Caco-2 (cell line): ENCODE measurements around the gene FPR1. TPM values are rescaled to one million over a fixed set of nuclear protein-coding genes. Genes with fewer than 3 reads are reported as not detected.
"Not testable (repeated sequence)": the region's sequence is repeated elsewhere in the genome, so short reads cannot be mapped to it uniquely, and the experiment has no call there.

ENCODE experiments used
- BruUV-seq: library from RNA; stranded (reverse); fragments of 400-500 nt; replicated peaks from 2 replicates; lab custom pipeline; 2021; lab: Mats Ljungman, UMichigan
- CTCF ChIA-PET: fragments of 300-600 bp; sonication (Branson Sonifier 250); formaldehyde crosslinking; loops from one replicate; lab custom pipeline; 2022; ENCODE audit warnings: antibody characterized with exemption; lab: Charles Lee
- POLR2A ChIA-PET: fragments of 300-600 bp; sonication (Branson Sonifier 250); formaldehyde crosslinking; loops from one replicate; lab custom pipeline; 2022; ENCODE audit warnings: antibody characterized with exemption; lab: Charles Lee
- DNase-seq, 2 experiments: peaks; one replicate each; pipeline versions ENCODE4 v3.0.0 to v3.0.0-alpha.2; 2020 to 2022
- H3K27me3 ChIP-seq: replicated peaks from 2 replicates; pipeline ENCODE4 v1.6.0; 2011; ENCODE audit warnings: low read length; ENCODE audit not compliant: control insufficient read depth, insufficient read depth
- H3K36me3 ChIP-seq: 2 replicates; pipeline ENCODE4 v1.5.1; 2011; ENCODE audit warnings: low read length; ENCODE audit not compliant: control insufficient read depth, insufficient read depth
- H3K4me1 ChIP-seq: fragments of 250-450 bp; sonication (Bioruptor Pico); 2 replicates; pipeline ENCODE4 v1.5.1; 2020; ENCODE audit warnings: mild to moderate bottlenecking
- H3K4me3 ChIP-seq: 2 replicates; pipeline ENCODE4 v1.5.1; 2011; ENCODE audit warnings: low read depth, mild to moderate bottlenecking, control low read depth, low read length
- H3K9me3 ChIP-seq: fragments of 250-450 bp; sonication (Bioruptor Pico); 2 replicates; pipeline ENCODE4 v1.5.1; 2020; ENCODE audit warnings: mild to moderate bottlenecking, moderate library complexity
- H3K27ac Mint-ChIP-seq: one replicate; pipeline ENCODE4 v1.8.0; 2022; ENCODE audit warnings: mixed read lengths; ENCODE audit not compliant: unreplicated experiment
- H3K27me3 Mint-ChIP-seq: one replicate; pipeline ENCODE4 v1.8.0; 2022; ENCODE audit warnings: mixed read lengths; ENCODE audit not compliant: insufficient read depth, unreplicated experiment
- H3K36me3 Mint-ChIP-seq: one replicate; pipeline ENCODE4 v1.8.0; 2022; ENCODE audit warnings: mild to moderate bottlenecking, mixed read lengths; ENCODE audit not compliant: insufficient read depth, unreplicated experiment
- H3K4me1 Mint-ChIP-seq: one replicate; pipeline ENCODE4 v1.8.0; 2022; ENCODE audit warnings: low read depth, mixed read lengths; ENCODE audit not compliant: unreplicated experiment
- H3K4me3 Mint-ChIP-seq: one replicate; pipeline ENCODE4 v1.8.0; 2022; ENCODE audit warnings: mild to moderate bottlenecking, moderate library complexity, mixed read lengths; ENCODE audit not compliant: unreplicated experiment
- H3K9me3 Mint-ChIP-seq: one replicate; pipeline ENCODE4 v1.8.0; 2022; ENCODE audit warnings: mixed read lengths; ENCODE audit not compliant: unreplicated experiment
- CTCF ChIP-seq, 2 experiments: fragments of 200-600 bp in 1 of 2; IDR thresholded peaks; 1 replicate in 1 of 2; 2 replicates in 1 of 2; pipeline versions ENCODE4 v1.5.1 to v1.8.0; 2011 to 2022; ENCODE audit warnings: antibody characterized with exemption in 1 of 2, control low read depth in 1 of 2, inconsistent platforms in 1 of 2, low read depth in 1 of 2, low read length in 1 of 2, mild to moderate bottlenecking in 1 of 2, moderate library complexity in 1 of 2; ENCODE audit not compliant: insufficient read depth in 1 of 2, severe bottlenecking in 1 of 2, unreplicated experiment in 1 of 2
- intact Hi-C: fragments of 100-400 bp; cut with micrococcal nuclease; formaldehyde crosslinking; loops from one replicate; pipeline ENCODE4 v1.10.0; 2022; ENCODE audit not compliant: unreplicated experiment
- total RNA-seq: library from RNA; stranded (reverse); gene quantifications from 2 replicates; pipeline ENCODE4 v1.2.3, GENCODE V29; 2022

The FPR1 gene
- total RNA-seq, 1 experiment from 2014 or later, result not detected

GRCh38 chr19:51779703-51780102 is 28.0 kb upstream of the FPR1 start:
- intact Hi-C loops, result no loop called here
- H3K9me3 ChIP-seq, result peaks cover 3% of the 10 kb centered on the region; the same call in 1 of the 2 replicates
- no peak overlapping the region for H3K4me3 ChIP-seq
- H3K4me1 Mint-ChIP-seq, result no peaks in the 10 kb centered on the region
- H3K27me3 Mint-ChIP-seq, result no peaks in the 10 kb centered on the region
- no peak overlapping the region for H3K27ac Mint-ChIP-seq
- no peak for DNase-seq
- ChIA-PET CTCF (no interaction called here), POLR2A (no interaction called here)
- no TSS peak for BruUV-seq
- H3K4me1 ChIP-seq, result no peaks in the 10 kb centered on the region
- H3K36me3 ChIP-seq, result no peaks in the 10 kb centered on the region
- no peak overlapping the region for H3K4me3 Mint-ChIP-seq
- peaks cover 14% of the 10 kb centered on the region for H3K9me3 Mint-ChIP-seq
- no peak for TF ChIP-seq CTCF (IDR thresholded peaks at IDR 0.05; ENCODE audit: insufficient read depth in 1 of 2, low read depth in 1 of 2, low read length in 1 of 2, severe bottlenecking in 1 of 2, unreplicated experiment in 1 of 2)
- H3K27me3 ChIP-seq, result no peaks in the 10 kb centered on the region
- no peaks in the 10 kb centered on the region for H3K36me3 Mint-ChIP-seq

GRCh38 chr19:51779181-51779580 is 27.5 kb upstream of the FPR1 start:
- H3K4me3 ChIP-seq, result no peak overlapping the region
- H3K9me3 ChIP-seq, result peaks cover 3% of the 10 kb centered on the region; the same call in 1 of the 2 replicates
- no peaks in the 10 kb centered on the region for H3K27me3 Mint-ChIP-seq
- ChIA-PET POLR2A (no interaction called here), CTCF (no interaction called here)
- H3K27me3 ChIP-seq, result no peaks in the 10 kb centered on the region
- no peak overlapping the region for H3K27ac Mint-ChIP-seq
- H3K4me1 ChIP-seq, result no peaks in the 10 kb centered on the region
- H3K36me3 ChIP-seq, result no peaks in the 10 kb centered on the region
- peaks cover 16% of the 10 kb centered on the region for H3K9me3 Mint-ChIP-seq
- H3K4me1 Mint-ChIP-seq, result no peaks in the 10 kb centered on the region
- no peak overlapping the region for H3K4me3 Mint-ChIP-seq
- no peak for TF ChIP-seq CTCF (IDR thresholded peaks at IDR 0.05; ENCODE audit: insufficient read depth in 1 of 2, low read depth in 1 of 2, low read length in 1 of 2, severe bottlenecking in 1 of 2, unreplicated experiment in 1 of 2)
- H3K36me3 Mint-ChIP-seq, result no peaks in the 10 kb centered on the region
- DNase-seq, result no peak
- intact Hi-C loops, result no loop called here
- no TSS peak for BruUV-seq

GRCh38 chr19:51777570-51778462 is 26.1 kb upstream of the FPR1 start:
- TF ChIP-seq CTCF (IDR thresholded peaks at IDR 0.05; ENCODE audit: insufficient read depth in 1 of 2, low read depth in 1 of 2, low read length in 1 of 2, severe bottlenecking in 1 of 2, unreplicated experiment in 1 of 2), result peak; percentile 60 to 73
- Histone ChIP-seq H3K27me3 (no peaks in the 10 kb centered on the region), H3K4me3 (no peak overlapping the region), H3K9me3 (peaks cover 3% of the 10 kb centered on the region; the same call in 1 of the 2 replicates), H3K36me3 (no peaks in the 10 kb centered on the region), H3K4me1 (no peaks in the 10 kb centered on the region)
- Mint-ChIP-seq H3K27ac (no peak overlapping the region), H3K9me3 (peaks cover 16% of the 10 kb centered on the region), H3K4me1 (no peaks in the 10 kb centered on the region), H3K4me3 (no peak overlapping the region), H3K36me3 (no peaks in the 10 kb centered on the region), H3K27me3 (no peaks in the 10 kb centered on the region)
- intact Hi-C loops, result no loop called here
- peak; percentile 57 to 67 for DNase-seq
- CTCF ChIA-PET, result interaction anchor here (0.6 to 1.2 kb wide), 5 partner anchors 34 to 356 kb away, joined by 3 to 5 read pairs (median 3); no protein-coding TSS in a partner anchor
- POLR2A ChIA-PET, result no interaction called here
- BruUV-seq, result no TSS peak

GRCh38 chr19:51776561-51776960 is 24.9 kb upstream of the FPR1 start:
- intact Hi-C loops, H3K27me3 ChIP-seq, H3K4me1 ChIP-seq, POLR2A ChIA-PET, BruUV-seq, H3K4me1 Mint-ChIP-seq, H3K27me3 Mint-ChIP-seq, H3K9me3 ChIP-seq, H3K4me3 ChIP-seq, DNase-seq, H3K27ac Mint-ChIP-seq, CTCF ChIA-PET, H3K36me3 Mint-ChIP-seq, H3K36me3 ChIP-seq, H3K4me3 Mint-ChIP-seq: not testable (repeated sequence)
- H3K9me3 Mint-ChIP-seq, result peaks cover 16% of the 10 kb centered on the region
